K562 treated with DMSO at 1 percent for 12 hours (cell line): Measurements from ENCODE around the gene ZNF285. TPM values are rescaled to one million over a fixed set of nuclear protein-coding genes. Genes with fewer than 3 reads are reported as not detected.

Experiments
- total RNA-seq: library from RNA; unstranded; fragments of 300-600 nt; gene quantifications from 2 replicates; pipeline ENCODE4 v1.2.3, GENCODE V29; 2022; ENCODE audit not compliant: insufficient read depth

ZNF285 gene
- 0.38 TPM in 1 of 2 replicates, not detected in the other for total RNA-seq

GRCh38 chr19:44401139-44402115 lies at the start of gene ZNF285:
ZNF285 (minus strand) TSS chr19:44401608; CDS start chr19:44397213, 4,395 bp downstream.

DNA sequence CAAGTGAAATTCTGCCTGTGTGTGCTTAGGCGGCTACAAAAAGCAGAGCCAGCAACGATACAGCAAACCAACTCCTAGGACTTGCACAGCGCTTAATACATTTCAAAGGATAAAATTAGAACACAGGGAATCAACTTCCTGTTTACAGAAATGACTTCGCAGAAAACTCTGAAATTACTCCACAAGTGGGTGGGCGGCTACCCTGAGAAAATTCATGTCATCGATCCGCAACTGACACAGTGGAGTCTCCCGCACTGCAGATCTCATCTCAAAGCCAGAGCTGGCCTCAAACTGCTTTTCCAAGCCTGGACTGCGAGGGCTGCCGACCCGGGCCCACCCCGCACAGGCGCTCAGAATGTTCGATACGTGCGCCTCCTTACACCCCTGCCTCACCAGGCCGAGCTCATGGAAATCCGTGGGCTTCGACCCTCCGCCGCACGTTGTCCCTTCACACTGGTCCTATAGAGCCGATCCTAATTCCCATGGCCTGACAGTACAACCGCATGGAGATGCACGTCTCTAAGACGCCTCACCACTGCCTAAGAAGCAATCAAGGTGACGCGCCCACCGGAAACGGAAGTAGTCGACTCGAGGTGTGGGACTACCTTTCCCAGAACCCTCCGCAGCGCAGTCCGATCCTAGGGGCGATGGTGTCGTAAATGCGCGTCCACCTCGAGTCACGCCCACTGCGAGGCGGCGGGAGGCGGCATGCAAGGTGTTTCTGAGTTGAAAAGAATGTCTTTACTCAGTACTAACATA lies 46.7 kb upstream of the ZNF285 start, which contains the start of gene ZNF229:
ZNF229 (minus strand) TSS at position 557 of the 759 bp plus-strand sequence. CDS start 5,625 bp downstream, outside the sequence.

DNA sequence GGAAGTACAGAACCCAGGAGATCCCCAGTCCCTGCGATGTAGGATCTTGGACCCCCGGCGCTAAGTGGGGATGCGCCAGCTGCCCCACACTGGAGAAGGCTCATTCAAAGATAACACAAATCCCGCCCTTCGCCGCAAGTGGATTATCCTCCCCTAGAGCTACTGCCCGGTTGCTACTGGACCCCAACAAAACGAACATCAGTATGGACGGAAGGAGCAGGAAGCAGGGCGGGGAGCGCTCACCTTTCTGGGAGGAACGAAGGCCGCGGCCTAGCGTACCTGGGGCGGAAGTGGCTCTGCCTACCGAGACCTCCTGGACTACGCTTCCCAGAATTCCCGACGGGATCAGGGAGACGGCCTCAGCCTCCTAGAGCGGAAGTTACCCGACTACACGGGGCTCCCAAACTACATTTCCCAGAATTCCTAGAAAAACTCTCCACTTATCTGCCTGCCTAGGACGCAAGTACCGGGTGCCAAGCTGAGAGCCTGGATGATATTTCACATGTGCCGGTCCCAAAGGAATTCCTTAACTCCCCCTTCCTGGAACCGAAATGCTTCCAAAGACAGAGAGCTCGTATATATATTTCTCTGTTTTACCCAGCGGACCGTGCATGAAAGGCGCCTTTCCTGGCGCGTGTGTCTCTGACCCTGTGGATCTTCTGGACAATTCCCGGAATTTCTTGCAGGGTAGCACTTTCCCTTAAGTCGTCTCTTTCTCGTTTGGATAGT lies 44.9 kb downstream of the ZNF285 start, which contains the start of gene ZNF112:
ZNF112 (minus strand) TSS at position 298 of the 729 bp plus-strand sequence. CDS start 16,141 bp downstream, outside the sequence.

Other genes with a start within 250 kb of the ZNF285 start
- 8.9 and 15.3 TPM in 2 replicates for gene ZNF226, start 236.5 kb downstream of the ZNF285 start, total RNA-seq
- gene ZNF227, start 189.1 kb downstream of the ZNF285 start, total RNA-seq = 2.8 and 13.8 TPM in 2 replicates
- gene ZNF233, start 141.7 kb downstream of the ZNF285 start, total RNA-seq = 0.53 TPM in 1 of 2 replicates, not detected in the other
- gene ZNF235, start 96.6 kb downstream of the ZNF285 start, total RNA-seq = 0.49 and 0.59 TPM in 2 replicates
- gene ZNF112, start 44.9 kb downstream of the ZNF285 start, total RNA-seq = 0.37 TPM in 1 of 2 replicates, not detected in the other
- 0.36 and 3.2 TPM in 2 replicates for gene ZNF229, start 46.9 kb upstream of the ZNF285 start, total RNA-seq
- 1.0 and 5.4 TPM in 2 replicates for gene ZNF180, start 98.9 kb upstream of the ZNF285 start, total RNA-seq
- not detected in 2 replicates for gene CEACAM20, start 128.1 kb upstream of the ZNF285 start, total RNA-seq
- gene IGSF23, start 212.0 kb upstream of the ZNF285 start, total RNA-seq = not detected in 2 replicates
- 6.4 and 18.5 TPM in 2 replicates for gene PVR, start 242.3 kb upstream of the ZNF285 start, total RNA-seq